Gastrocnemius medialis (tissue), 4 donors: Measurements from ENCODE around the gene RARB.

Experiments
- POLR2A ChIP-seq, 2 donors: fragments of 450-650 bp; IDR thresholded peaks; one replicate each; pipeline ENCODE4 v1.6.1; 2017; ENCODE audit warnings: antibody characterized with exemption in 2 of 2, mild to moderate bottlenecking in 2 of 2, moderate library complexity in 2 of 2
- TF ChIP-seq, protein P1 (sequence below), 5 experiments: fragments of 450-650 bp in 3 of 5; fragments of 200-600 bp in 2 of 5; sonication (generic) in 2 of 5; IDR thresholded peaks in 4 of 5; conservative IDR thresholded peaks in 1 of 5; 1 replicate in 4 of 5; 2 replicates in 1 of 5; pipeline ENCODE4 v1.5.1; 2016 to 2019; ENCODE audit warnings: antibody characterized with exemption in 5 of 5, mild to moderate bottlenecking in 3 of 5, moderate library complexity in 3 of 5

DNA sequence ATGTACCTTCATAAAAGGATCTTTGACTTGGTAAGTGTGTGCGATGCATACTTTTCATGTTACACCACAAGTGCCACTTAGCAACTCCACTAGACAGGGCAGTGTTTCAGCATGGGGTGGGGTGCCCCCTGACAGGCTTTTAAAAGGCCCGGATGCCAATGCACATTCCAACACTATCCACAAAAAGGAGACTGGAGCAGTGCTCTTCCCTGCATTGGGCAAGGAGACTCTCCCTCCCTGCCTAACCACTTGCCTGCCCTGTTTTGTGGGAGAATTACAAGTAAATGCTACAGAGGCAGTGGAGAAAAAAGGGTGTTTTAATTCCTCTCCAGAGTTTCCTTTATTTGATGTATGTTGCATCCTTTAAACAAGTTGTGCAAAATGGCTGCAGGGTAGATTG lies 1.7 kb upstream of the RARB start:
- TF ChIP-seq, protein P1, sequence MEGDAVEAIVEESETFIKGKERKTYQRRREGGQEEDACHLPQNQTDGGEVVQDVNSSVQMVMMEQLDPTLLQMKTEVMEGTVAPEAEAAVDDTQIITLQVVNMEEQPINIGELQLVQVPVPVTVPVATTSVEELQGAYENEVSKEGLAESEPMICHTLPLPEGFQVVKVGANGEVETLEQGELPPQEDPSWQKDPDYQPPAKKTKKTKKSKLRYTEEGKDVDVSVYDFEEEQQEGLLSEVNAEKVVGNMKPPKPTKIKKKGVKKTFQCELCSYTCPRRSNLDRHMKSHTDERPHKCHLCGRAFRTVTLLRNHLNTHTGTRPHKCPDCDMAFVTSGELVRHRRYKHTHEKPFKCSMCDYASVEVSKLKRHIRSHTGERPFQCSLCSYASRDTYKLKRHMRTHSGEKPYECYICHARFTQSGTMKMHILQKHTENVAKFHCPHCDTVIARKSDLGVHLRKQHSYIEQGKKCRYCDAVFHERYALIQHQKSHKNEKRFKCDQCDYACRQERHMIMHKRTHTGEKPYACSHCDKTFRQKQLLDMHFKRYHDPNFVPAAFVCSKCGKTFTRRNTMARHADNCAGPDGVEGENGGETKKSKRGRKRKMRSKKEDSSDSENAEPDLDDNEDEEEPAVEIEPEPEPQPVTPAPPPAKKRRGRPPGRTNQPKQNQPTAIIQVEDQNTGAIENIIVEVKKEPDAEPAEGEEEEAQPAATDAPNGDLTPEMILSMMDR (IDR thresholded peaks at IDR 0.05 in 4 of 5, conservative IDR thresholded peaks at IDR 0.05 in 1 of 5), result no peak
- TF ChIP-seq POLR2A (IDR thresholded peaks at IDR 0.05), result no peak
